Aorta (tissue), 5 donors: ENCODE results near the gene WWC1. TPM values are rescaled to one million over a fixed set of nuclear protein-coding genes. Genes with fewer than 3 reads are reported as not detected.

Source experiments
- ATAC-seq: fragments of 200-7000 bp; cut with Tn5 transposase; one replicate; pipeline ENCODE4 v1.9.1; 2022; ENCODE audit warnings: moderate library complexity; ENCODE audit not compliant: low FRiP score
- DNase-seq, 2 donors: peaks; one replicate each; pipeline ENCODE4 v3.0.0-alpha.2; 2020
- H3K27ac ChIP-seq, 2 donors: one replicate each; pipeline ENCODE4 v1.5.1; 2013; ENCODE audit warnings: low read length in 2 of 2, mild to moderate bottlenecking in 2 of 2, moderate library complexity in 2 of 2, control low read depth in 1 of 2, inconsistent platforms in 1 of 2, low read depth in 1 of 2
- H3K27me3 ChIP-seq, 2 donors: one replicate each; pipeline ENCODE4 v1.6.1; 2013; ENCODE audit warnings: control low read depth in 1 of 2, low read length in 1 of 2, mild to moderate bottlenecking in 1 of 2, moderate library complexity in 1 of 2; ENCODE audit not compliant: insufficient read depth in 2 of 2, control insufficient read depth in 1 of 2
- H3K36me3 ChIP-seq, 2 donors: one replicate each; pipeline ENCODE4 v1.6.1; 2013; ENCODE audit warnings: control low read depth in 1 of 2, low read length in 1 of 2, mild to moderate bottlenecking in 1 of 2; ENCODE audit not compliant: insufficient read depth in 2 of 2, control insufficient read depth in 1 of 2
- H3K4me1 ChIP-seq, 2 donors: one replicate each; pipeline ENCODE4 v1.6.1; 2013; ENCODE audit warnings: low read length in 2 of 2, control low read depth in 1 of 2, mild to moderate bottlenecking in 1 of 2, moderate library complexity in 1 of 2; ENCODE audit not compliant: insufficient read depth in 2 of 2, control insufficient read depth in 1 of 2
- H3K4me3 ChIP-seq, 2 donors: one replicate each; pipeline ENCODE4 v1.5.1; 2013; ENCODE audit warnings: low read length in 2 of 2, control low read depth in 1 of 2, mild to moderate bottlenecking in 1 of 2
- H3K9me3 ChIP-seq: one replicate; pipeline ENCODE4 v1.6.1; 2013; ENCODE audit warnings: mild to moderate bottlenecking, low read length; ENCODE audit not compliant: control insufficient read depth
- WGBS, 2 donors: extraction: QIAGEN DNeasy Blood & Tissue Kit; methylation state at CpG; one replicate each; pipeline ENCODE4 v1.1.7; 2013; 5-methylcytosine and 5-hydroxymethylcytosine counted together
- intact Hi-C, 2 donors: fragments of 100-400 bp; cut with DNase I; formaldehyde crosslinking; loops; one replicate each; pipeline versions ENCODE4 v1.14.2 to v1.15.0; 2022
- polyA plus RNA-seq, 2 donors: library from polyadenylated mRNA; stranded (reverse); fragments of 200-250 nt; gene quantifications; one replicate each; pipeline ENCODE4 v1.2.3, GENCODE V29; 2013
- total RNA-seq, 2 donors: library from RNA; stranded (reverse); fragmentation: NEBNext Ultra II Directional; extraction: Animal tissue kit (Norgen Biotek cat#: 25700); gene quantifications; one replicate each; pipeline ENCODE4 v1.2.1, GENCODE V29; 2021
- donor health status: healthy with polysubstance abuse.
- donor health status: Bipolar disorder and iron deficiency.
- donor health status: DM: no; HTN: no; CAD: no.
- donor health status: DM: no; HTN: no; CAD: no.
- donor health status: DM: yes; HTN: yes; CAD: no.

WWC1 gene
- total and polyA plus RNA-seq, 4 donors = 0.36 to 9.1 (median 0.42) TPM

- Histone ChIP-seq H3K27ac (no peak overlapping the region), H3K36me3 (no peaks in the 10 kb centered on the region), H3K4me1 (no peaks in the 10 kb centered on the region), H3K9me3 (no peaks in the 10 kb centered on the region), H3K27me3 (no peaks in the 10 kb centered on the region), H3K4me3 (no peak overlapping the region)
- intact Hi-C loops = no loop called here
- DNase-seq (no peak), ATAC-seq (no peak)
- 88 to 89% methylated on average over 9 of the region's 9 CpGs for WGBS, 2 donors
These were observed 132.0 kb downstream of the WWC1 start for GRCh38 chr5:168423478-168423877.

- DNase-seq = no peak
- WGBS, 2 donors = 85 to 90% methylated on average over 4 of the region's 4 CpGs
- no peaks in the 10 kb centered on the region for H3K36me3 ChIP-seq
- intact Hi-C loops = no loop called here
- no peak overlapping the region for H3K4me3 ChIP-seq
- H3K27ac ChIP-seq = no peak overlapping the region
- H3K4me1 ChIP-seq = no peaks in the 10 kb centered on the region
- no peaks in the 10 kb centered on the region for H3K9me3 ChIP-seq
- no peak for ATAC-seq
- H3K27me3 ChIP-seq = no peaks in the 10 kb centered on the region
These were observed 132.5 kb downstream of the WWC1 start for GRCh38 chr5:168423971-168424370.

GRCh38 chr5:168424594-168425323, 133.3 kb downstream of the WWC1 start:
- H3K27ac ChIP-seq = no peak overlapping the region
- ATAC-seq = no peak
- H3K4me1 ChIP-seq = no peaks in the 10 kb centered on the region
- no peak for DNase-seq
- 63 to 65% methylated on average over 3 of the region's 3 CpGs for WGBS, 2 donors
- H3K36me3 ChIP-seq = no peaks in the 10 kb centered on the region
- no peaks in the 10 kb centered on the region for H3K9me3 ChIP-seq
- intact Hi-C loops = no loop called here
- H3K4me3 ChIP-seq = no peak overlapping the region
- no peaks in the 10 kb centered on the region for H3K27me3 ChIP-seq

- Histone ChIP-seq H3K4me3 (no peak overlapping the region), H3K9me3 (no peaks in the 10 kb centered on the region), H3K36me3 (no peaks in the 10 kb centered on the region), H3K27ac (no peak overlapping the region), H3K4me1 (no peaks in the 10 kb centered on the region), H3K27me3 (no peaks in the 10 kb centered on the region)
- DNase-seq (no peak), ATAC-seq (no peak)
- intact Hi-C loops = no loop called here
- 78 to 85% methylated on average over 17 of the region's 17 CpGs for WGBS, 2 donors
These were observed 134.8 kb downstream of the WWC1 start for GRCh38 chr5:168426007-168426863.

GRCh38 chr5:168426864-168427172, 135.4 kb downstream of the WWC1 start:
- no peaks in the 10 kb centered on the region for H3K4me1 ChIP-seq
- ATAC-seq (no peak), DNase-seq (no peak)
- WGBS, 2 donors = 63 to 68% methylated on average over 5 of the region's 5 CpGs
- H3K27me3 ChIP-seq = no peaks in the 10 kb centered on the region
- H3K27ac ChIP-seq = no peak overlapping the region
- no peak overlapping the region for H3K4me3 ChIP-seq
- intact Hi-C loops = no loop called here
- H3K9me3 ChIP-seq = no peaks in the 10 kb centered on the region
- no peaks in the 10 kb centered on the region for H3K36me3 ChIP-seq

- Histone ChIP-seq H3K27me3 (no peaks in the 10 kb centered on the region), H3K36me3 (no peaks in the 10 kb centered on the region), H3K27ac (no peak overlapping the region), H3K4me1 (no peaks in the 10 kb centered on the region), H3K9me3 (no peaks in the 10 kb centered on the region), H3K4me3 (no peak overlapping the region)
- intact Hi-C loops = no loop called here
- 84 to 89% methylated on average over 4 of the region's 4 CpGs for WGBS, 2 donors
- DNase-seq (no peak), ATAC-seq (no peak)
These were observed 135.8 kb downstream of the WWC1 start for GRCh38 chr5:168427224-168427623.

- Histone ChIP-seq H3K27me3 (no peaks in the 10 kb centered on the region), H3K4me1 (no peaks in the 10 kb centered on the region), H3K4me3 (no peak overlapping the region), H3K36me3 (no peaks in the 10 kb centered on the region), H3K27ac (no peak overlapping the region), H3K9me3 (no peaks in the 10 kb centered on the region)
- intact Hi-C loops = no loop called here
- WGBS, 2 donors = 88 to 90% methylated on average over 10 of the region's 10 CpGs
- ATAC-seq = no peak
- DNase-seq = no peak
These were observed 137.1 kb downstream of the WWC1 start for GRCh38 chr5:168428552-168428951.

- intact Hi-C loops = no loop called here
- no peak for DNase-seq
- no peaks in the 10 kb centered on the region for H3K4me1 ChIP-seq
- H3K9me3 ChIP-seq = no peaks in the 10 kb centered on the region
- no peak for ATAC-seq
- H3K27me3 ChIP-seq = no peaks in the 10 kb centered on the region
- no peak overlapping the region for H3K27ac ChIP-seq
- H3K4me3 ChIP-seq = no peak overlapping the region
- 90 to 91% methylated on average over 4 of the region's 4 CpGs for WGBS, 2 donors
- no peaks in the 10 kb centered on the region for H3K36me3 ChIP-seq
These were observed 138.9 kb downstream of the WWC1 start for GRCh38 chr5:168430296-168430695.

GRCh38 chr5:168432903-168433302, 141.5 kb downstream of the WWC1 start:
- WGBS, 2 donors = 87% methylated on average over 4 of the region's 4 CpGs
- Histone ChIP-seq H3K4me1 (no peaks in the 10 kb centered on the region), H3K4me3 (no peak overlapping the region), H3K27me3 (no peaks in the 10 kb centered on the region), H3K9me3 (no peaks in the 10 kb centered on the region), H3K27ac (no peak overlapping the region), H3K36me3 (no peaks in the 10 kb centered on the region)
- DNase-seq (no peak), ATAC-seq (no peak)
- intact Hi-C loops = no loop called here
